ENCODE measurements around the gene MACROD1. TPM values are rescaled to one million over a fixed set of nuclear protein-coding genes. Genes with fewer than 3 reads are reported as not detected.
A peak's percentile ranks its signal among the peaks of the same experiment; 100 is the strongest.

MACROD1 gene
- total and polyA plus RNA-seq, 10 of the 15 experiments (the other 5 are each of a cell fraction or from before 2014, with no cell fraction given) = 1.2 to 22.7 (median 11.3) TPM; not detected in 1

DNA sequence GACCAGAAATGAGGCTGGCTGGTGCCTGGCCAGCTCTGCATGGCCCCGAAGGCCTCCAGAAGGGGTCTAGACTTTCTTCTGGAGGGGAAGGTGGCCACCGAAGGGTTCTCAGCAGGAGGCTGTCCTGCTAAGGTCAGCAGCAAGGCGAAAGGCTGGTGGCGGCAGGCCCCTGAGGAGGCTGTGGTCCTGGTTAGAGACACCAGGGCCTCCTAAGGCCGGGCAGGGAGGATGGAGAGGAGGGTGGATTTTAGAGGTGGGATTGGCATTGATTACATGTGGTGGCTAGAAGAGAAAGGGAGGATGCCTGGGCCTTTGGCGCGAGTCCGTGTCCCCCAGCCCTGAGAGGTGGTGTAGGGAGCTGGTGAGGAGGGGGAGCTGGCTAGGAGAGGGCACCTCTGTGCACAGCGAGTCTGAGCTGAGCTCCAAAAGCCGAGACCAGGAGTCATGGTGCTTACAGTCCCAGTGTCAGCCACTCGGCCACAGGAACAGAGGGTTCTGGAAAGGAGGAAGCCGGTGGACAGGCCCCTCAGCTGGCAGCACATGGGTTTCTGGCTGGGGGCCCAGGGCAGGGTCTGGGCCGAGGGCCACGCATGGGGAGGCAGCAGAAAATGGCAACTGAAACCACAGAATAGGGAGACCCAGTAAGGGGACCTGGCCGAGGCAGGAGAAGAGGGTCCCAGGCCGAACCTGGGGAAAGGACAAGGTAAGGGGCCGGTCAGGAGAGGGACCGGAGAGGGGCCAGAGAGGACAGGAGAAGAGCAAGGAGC lies 43.1 kb upstream of the MACROD1 start:
- in situ Hi-C loops (cut with MboI) (no loop called here), intact Hi-C loops (cut with micrococcal nuclease; ENCODE audit: unreplicated experiment) (no loop called here)
- DNase-seq (ENCODE audit: low read depth, low spot score) (no peak), ATAC-seq (no peak), FAIRE-seq (no peak)
- Histone ChIP-seq H3K27me3 (replicated peaks in 1 of 2; ENCODE audit: control insufficient read depth in 2 of 2, insufficient read depth in 2 of 2, low read length in 1 of 2) (no peaks in the 10 kb centered on the region), H3K79me2 (ENCODE audit: control insufficient read depth, insufficient read depth, low read length) (peaks cover 39% of the 10 kb centered on the region), H4K20me1 (ENCODE audit: control insufficient read depth, insufficient read depth) (no peaks in the 10 kb centered on the region), H2AFZ (ENCODE audit: control insufficient read depth, low read depth, low read length) (no peak overlapping the region), H3K4me1 (ENCODE audit: control insufficient read depth, insufficient read depth, low read length) (peaks cover 26% of the 10 kb centered on the region), H3K9me3 (replicated peaks; ENCODE audit: control insufficient read depth, insufficient read depth, low read length) (no peaks in the 10 kb centered on the region), H3K27ac (ENCODE audit: control insufficient read depth, insufficient read depth) (peak overlapping the region; percentile 98), H3K4me3 (peak overlapping the region; percentile 74; the same call in 1 of the 2 replicates), H3K4me2 (ENCODE audit: control insufficient read depth, insufficient read depth) (peak overlapping the region; percentile 76), H3K36me3 (ENCODE audit: control insufficient read depth in 2 of 2, insufficient read depth in 2 of 2, low read length in 1 of 2) (peaks cover 18 to 24% of the 10 kb centered on the region in 2 experiments; a peak in 3 of 4 replicates), H3K9ac (ENCODE audit: control insufficient read depth, insufficient read depth, low read length) (no peak overlapping the region)
- POLR2A ChIA-PET = interaction anchor here (1.1 to 5.2 kb wide), 6 partner anchors 11 to 42 kb away, joined by 3 to 85 read pairs (median 8); partner anchors contain the start of genes NUDT22, PLCB3, PPP1R14B and TRPT1
- TF ChIP-seq POLR2A (IDR thresholded peaks at IDR 0.05; ENCODE audit: low read depth, low read length) (0 out of 2 replicates have a peak, but pooled peaks have one; percentile 24), SMAD5 (IDR thresholded peaks at IDR 0.05; ENCODE audit: low read depth) (0 out of 2 replicates have a peak, but pooled peaks have one; percentile 26), KDM1A (IDR thresholded peaks at IDR 0.05; ENCODE audit: borderline replicate concordance) (no peak)
- SMC1A ChIA-PET (ENCODE audit: uncharacterized antibody, unreplicated experiment) = interaction anchor here (1.6 to 5.5 kb wide), 5 partner anchors 12 to 109 kb away, joined by 3 to 56 read pairs (median 32); partner anchors contain the start of genes FKBP2, NUDT22, PRDX5 and TRMT112
- BruUV-seq (replicated peaks) = no TSS peak
- WGBS (ENCODE audit: insufficient coverage, insufficient replicate concordance, low lambda C conversion rate, missing lambda C conversion rate) = 81% methylated on average over 18 of the region's 18 CpGs
- RAD21 ChIA-PET (ENCODE audit: unreplicated experiment) = interaction anchor here (3.4 to 6.6 kb wide), 2 partner anchors 17 to 94 kb away, joined by 34 to 125 read pairs; partner anchors contain the start of genes CATSPERZ, ESRRA, NUDT22 and TRPT1
- CTCF ChIA-PET = interaction anchor here (0.6 to 9.7 kb wide), 6 partner anchors 8 to 94 kb away, joined by 3 to 238 read pairs (median 5); partner anchors contain the start of genes CATSPERZ, ESRRA, NUDT22 and TRPT1

Data from GM12878 (cell line).